HCT116 (cell line): ENCODE data around the gene ATRN.

ENCODE experiments used
- CEBPB ChIP-seq: IDR thresholded peaks from 2 replicates; pipeline ENCODE4 v1.6.1; 2012; ENCODE audit warnings: low read depth
- CTCF ChIP-seq, 3 experiments: fragments of 200-600 bp in 1 of 3; sonication (generic) in 1 of 3; IDR thresholded peaks in 2 of 3; conservative IDR thresholded peaks in 1 of 3; 2 replicates each; pipeline ENCODE4 v1.5.1; 2012 to 2017; ENCODE audit warnings: low read depth in 2 of 3, low read length in 2 of 3, antibody characterized with exemption in 1 of 3, borderline replicate concordance in 1 of 3, control low read depth in 1 of 3, mild to moderate bottlenecking in 1 of 3, mixed read lengths in 1 of 3, mixed run types in 1 of 3, moderate library complexity in 1 of 3; ENCODE audit not compliant: insufficient read depth in 1 of 3
- EGR1 ChIP-seq: IDR thresholded peaks from 2 replicates; pipeline ENCODE4 v1.6.1; 2012; ENCODE audit warnings: low read depth
- ELF1 ChIP-seq: IDR thresholded peaks from 2 replicates; pipeline ENCODE4 v1.6.1; 2012; ENCODE audit warnings: low read depth, borderline replicate concordance
- EZH2 ChIP-seq: fragments of 200-600 bp; sonication (generic); IDR thresholded peaks from 2 replicates; pipeline ENCODE4 v1.6.1; 2017; ENCODE audit warnings: antibody characterized with exemption, mixed run types
- JUND ChIP-seq: IDR thresholded peaks from 2 replicates; pipeline ENCODE4 v1.6.1; 2012
- MAX ChIP-seq: IDR thresholded peaks from 2 replicates; pipeline ENCODE4 v1.6.1; 2012
- POLR2A ChIP-seq: IDR thresholded peaks from 2 replicates; pipeline ENCODE4 v1.7.0; 2011; ENCODE audit warnings: borderline replicate concordance; ENCODE audit not compliant: insufficient read depth, insufficient read length; ENCODE audit errors: extremely low read depth
- POLR2AphosphoS5 ChIP-seq: IDR thresholded peaks from 2 replicates; pipeline ENCODE4 v1.6.1; 2011; ENCODE audit warnings: mild to moderate bottlenecking, low read depth, low read length, moderate library complexity
- RAD21 ChIP-seq: IDR thresholded peaks from 2 replicates; pipeline ENCODE4 v1.6.1; 2012; ENCODE audit warnings: low read depth, mild to moderate bottlenecking
- REST ChIP-seq: IDR thresholded peaks from 2 replicates; pipeline ENCODE4 v1.6.1; 2012; ENCODE audit warnings: low read depth
- TCF7L2 ChIP-seq: IDR thresholded peaks from 2 replicates; pipeline ENCODE4 v1.7.0; 2011; ENCODE audit warnings: borderline replicate concordance, inconsistent platforms; ENCODE audit not compliant: insufficient read depth, insufficient read length; ENCODE audit errors: extremely low read depth
- YY1 ChIP-seq: IDR thresholded peaks from 2 replicates; pipeline ENCODE4 v1.6.1; 2011; ENCODE audit warnings: low read length, low read depth, moderate library complexity, mild to moderate bottlenecking; ENCODE audit not compliant: insufficient replicate concordance; ENCODE audit errors: extremely low read depth
- ZFX ChIP-seq: fragments of 450-650 bp; IDR thresholded peaks from 2 replicates; pipeline ENCODE4 v1.6.1; 2017

GRCh38 chr20:3461211-3461771 is 9.5 kb upstream of the ATRN start:
- no peak for TF ChIP-seq ELF1
- no peak for TF ChIP-seq TCF7L2
- TF ChIP-seq MAX: no peak
- no peak for TF ChIP-seq POLR2A
- TF ChIP-seq EGR1: no peak
- no peak for TF ChIP-seq EZH2
- no peak for TF ChIP-seq CTCF (IDR thresholded peaks at IDR 0.05 in 2 of 3, conservative IDR thresholded peaks at IDR 0.05 in 1 of 3; ENCODE audit: borderline replicate concordance in 1 of 3, insufficient read depth in 1 of 3, low read depth in 2 of 3, low read length in 2 of 3)
- no peak for TF ChIP-seq ZFX
- no peak for TF ChIP-seq JUND
- TF ChIP-seq POLR2AphosphoS5: no peak
- no peak for TF ChIP-seq YY1
- TF ChIP-seq RAD21: no peak
- no peak for TF ChIP-seq CEBPB
- TF ChIP-seq REST: no peak
